ENCODE results near the gene PPFIA3. TPM values are rescaled to one million over a fixed set of nuclear protein-coding genes. Genes with fewer than 3 reads are reported as not detected.

PPFIA3 gene
- total RNA-seq, 1 experiment from 2014 or later: 6.7 TPM

GRCh38 chr19:49097453-49098288, 21.7 kb upstream of the PPFIA3 start:
- ChIA-PET CTCF (interaction anchor here (0.5 to 2.7 kb wide), 46 partner anchors 9 to 507 kb away, joined by 3 to 29 read pairs (median 4); partner anchors contain the start of genes GYS1, LIN7B and RUVBL2), POLR2A (interaction anchor here (0.6 to 1.6 kb wide), 8 partner anchors 11 to 769 kb away, joined by 3 to 8 read pairs (median 5); partner anchors contain the start of gene PPFIA3)
- BruUV-seq (replicated peaks): no TSS peak
- H3K36me3 Mint-ChIP-seq (ENCODE audit: insufficient read depth, unreplicated experiment): peaks cover 100% of the 10 kb centered on the region
- peak; percentile 96 for TF ChIP-seq CTCF (IDR thresholded peaks at IDR 0.05; ENCODE audit: unreplicated experiment)
- H3K9me3 Mint-ChIP-seq (ENCODE audit: unreplicated experiment): no peaks in the 10 kb centered on the region
- H3K27me3 Mint-ChIP-seq (ENCODE audit: insufficient read depth, unreplicated experiment): no peaks in the 10 kb centered on the region
- H3K4me3 Mint-ChIP-seq (ENCODE audit: unreplicated experiment): no peak overlapping the region
- H3K4me1 Mint-ChIP-seq (ENCODE audit: insufficient read depth, unreplicated experiment): peaks cover 5% of the 10 kb centered on the region
- H3K27ac Mint-ChIP-seq (ENCODE audit: low read depth, unreplicated experiment): no peak overlapping the region
- intact Hi-C loops (cut with micrococcal nuclease): loop anchor here (1.0 kb wide), 3 partner anchors 48 to 128 kb away; no protein-coding TSS in a partner anchor
- peak; percentile 87 for DNase-seq (ENCODE audit: unreplicated experiment)

GRCh38 chr19:49098795-49099194, 20.5 kb upstream of the PPFIA3 start:
- CTCF ChIA-PET: interaction anchor here (0.7 to 2.7 kb wide), 20 partner anchors 8 to 148 kb away, joined by 3 to 29 read pairs (median 7); partner anchors contain the start of gene LIN7B
- DNase-seq (ENCODE audit: unreplicated experiment): no peak
- BruUV-seq (replicated peaks): no TSS peak
- TF ChIP-seq CTCF (IDR thresholded peaks at IDR 0.05; ENCODE audit: unreplicated experiment): no peak
- H3K9me3 Mint-ChIP-seq (ENCODE audit: unreplicated experiment): no peaks in the 10 kb centered on the region
- no peak overlapping the region for H3K4me3 Mint-ChIP-seq (ENCODE audit: unreplicated experiment)
- no peak overlapping the region for H3K27ac Mint-ChIP-seq (ENCODE audit: low read depth, unreplicated experiment)
- no peaks in the 10 kb centered on the region for H3K27me3 Mint-ChIP-seq (ENCODE audit: insufficient read depth, unreplicated experiment)
- POLR2A ChIA-PET: interaction anchor here (1.6 kb wide), 2 partner anchors 12 to 21 kb away, joined by 8 read pairs; partner anchors contain the start of gene PPFIA3
- intact Hi-C loops (cut with micrococcal nuclease): loop anchor here (1.0 kb wide), 1 partner anchor 47 kb away; no protein-coding TSS in a partner anchor
- peaks cover 97% of the 10 kb centered on the region for H3K36me3 Mint-ChIP-seq (ENCODE audit: insufficient read depth, unreplicated experiment)
- peaks cover 5% of the 10 kb centered on the region for H3K4me1 Mint-ChIP-seq (ENCODE audit: insufficient read depth, unreplicated experiment)

GRCh38 chr19:49101160-49101559, 18.2 kb upstream of the PPFIA3 start:
- DNase-seq (ENCODE audit: unreplicated experiment): no peak
- no peak overlapping the region for H3K4me3 Mint-ChIP-seq (ENCODE audit: unreplicated experiment)
- no peaks in the 10 kb centered on the region for H3K27me3 Mint-ChIP-seq (ENCODE audit: insufficient read depth, unreplicated experiment)
- no peak overlapping the region for H3K27ac Mint-ChIP-seq (ENCODE audit: low read depth, unreplicated experiment)
- peaks cover 5% of the 10 kb centered on the region for H3K4me1 Mint-ChIP-seq (ENCODE audit: insufficient read depth, unreplicated experiment)
- ChIA-PET CTCF (interaction anchor here (2.0 kb wide), 2 partner anchors 8 to 13 kb away, joined by 6 read pairs; partner anchors contain the start of gene LIN7B), POLR2A (no interaction called here)
- H3K36me3 Mint-ChIP-seq (ENCODE audit: insufficient read depth, unreplicated experiment): peaks cover 91% of the 10 kb centered on the region
- no TSS peak for BruUV-seq (replicated peaks)
- intact Hi-C loops (cut with micrococcal nuclease): no loop called here
- TF ChIP-seq CTCF (IDR thresholded peaks at IDR 0.05; ENCODE audit: unreplicated experiment): no peak
- H3K9me3 Mint-ChIP-seq (ENCODE audit: unreplicated experiment): no peaks in the 10 kb centered on the region

GRCh38 chr19:49102303-49102702, 17.0 kb upstream of the PPFIA3 start:
- POLR2A ChIA-PET: no interaction called here
- no TSS peak for BruUV-seq (replicated peaks)
- DNase-seq (ENCODE audit: unreplicated experiment): no peak
- Mint-ChIP-seq H3K4me3 (ENCODE audit: unreplicated experiment) (no peak overlapping the region), H3K27ac (ENCODE audit: low read depth, unreplicated experiment) (peak overlapping the region; percentile 46), H3K27me3 (ENCODE audit: insufficient read depth, unreplicated experiment) (no peaks in the 10 kb centered on the region), H3K36me3 (ENCODE audit: insufficient read depth, unreplicated experiment) (peaks cover 91% of the 10 kb centered on the region), H3K4me1 (ENCODE audit: insufficient read depth, unreplicated experiment) (peaks cover 4% of the 10 kb centered on the region), H3K9me3 (ENCODE audit: unreplicated experiment) (no peaks in the 10 kb centered on the region)
- intact Hi-C loops (cut with micrococcal nuclease): no loop called here
- CTCF ChIA-PET: interaction anchor here (0.6 to 2.0 kb wide), 4 partner anchors 12 to 199 kb away, joined by 3 to 6 read pairs (median 4); partner anchors contain the start of gene LIN7B
- no peak for TF ChIP-seq CTCF (IDR thresholded peaks at IDR 0.05; ENCODE audit: unreplicated experiment)
